ENCODE data around the gene CALN1.

- TF ChIP-seq CTCF (IDR thresholded peaks at IDR 0.05) (no peak), POLR2A (IDR thresholded peaks at IDR 0.05) (no peak)
Observed at GRCh38 chr7:72059925-72060324, 352.2 kb downstream of the CALN1 start.
